Stomach (tissue), 9 donors: ENCODE data around the gene OR4K17. TPM values are rescaled to one million over a fixed set of nuclear protein-coding genes. Genes with fewer than 3 reads are reported as not detected.

Source experiments
- DNase-seq, 2 donors: peaks; one replicate each; pipeline versions ENCODE4 v3.0.0 to v3.0.0-alpha.2; 2013 to 2019
- H3K27ac ChIP-seq, 5 donors: fragments of 200-600 bp in 4 of 5; sonication (generic) in 4 of 5; one replicate each; pipeline ENCODE4 v1.5.1; 2013 to 2019; ENCODE audit warnings: mild to moderate bottlenecking in 1 of 5, moderate library complexity in 1 of 5
- H3K27me3 ChIP-seq, 3 donors: fragments of 200-600 bp; sonication (generic); one replicate each; pipeline ENCODE4 v1.5.1; 2017 to 2019; ENCODE audit warnings: mixed run types in 1 of 3
- H3K36me3 ChIP-seq, 4 donors: fragments of 200-600 bp; sonication (generic); 1 replicate in 3 of 4; 2 replicates in 1 of 4; pipeline ENCODE4 v1.5.1; 2016 to 2019
- H3K4me1 ChIP-seq, 4 donors: fragments of 200-600 bp; sonication (generic); one replicate each; pipeline ENCODE4 v1.5.1; 2016 to 2019
- H3K4me3 ChIP-seq, 4 donors: fragments of 200-600 bp; sonication (generic) in 3 of 4; one replicate each; pipeline ENCODE4 v1.5.1; 2016 to 2019; ENCODE audit warnings: mild to moderate bottlenecking in 1 of 4
- H3K9me3 ChIP-seq, 4 donors: fragments of 200-600 bp; sonication (generic); one replicate each; pipeline ENCODE4 v1.5.1; 2016 to 2019
- CTCF ChIP-seq, 7 experiments: fragments of 450-650 bp in 4 of 7; fragments of 200-600 bp in 3 of 7; sonication (generic) in 3 of 7; IDR thresholded peaks; one replicate each; pipeline ENCODE4 v1.5.1; 2016 to 2019; ENCODE audit warnings: antibody characterized with exemption in 7 of 7, control low read depth in 2 of 7, mild to moderate bottlenecking in 1 of 7
- EP300 ChIP-seq: sonication (generic); formaldehyde crosslinking; IDR thresholded peaks from one replicate; pipeline ENCODE4 v1.6.1; 2017; ENCODE audit warnings: antibody characterized with exemption
- POLR2A ChIP-seq, 4 donors: fragments of 450-650 bp; IDR thresholded peaks; one replicate each; pipeline ENCODE4 v1.6.1; 2016; ENCODE audit warnings: antibody characterized with exemption in 4 of 4, control low read depth in 2 of 4, mild to moderate bottlenecking in 1 of 4, moderate library complexity in 1 of 4
- POLR2AphosphoS5 ChIP-seq, 3 donors: sonication (generic); formaldehyde crosslinking; IDR thresholded peaks; one replicate each; pipeline ENCODE4 v1.6.1; 2016; ENCODE audit warnings: antibody characterized with exemption in 3 of 3
- WGBS, 5 donors: extraction: QIAGEN DNeasy Blood & Tissue Kit in 3 of 5; methylation state at CpG; one replicate each; pipeline versions ENCODE4 v1.1.5 to v1.1.7; 2013 to 2018; 5-methylcytosine and 5-hydroxymethylcytosine counted together
- intact Hi-C: fragments of 100-400 bp; cut with DNase I; formaldehyde crosslinking; loops from one replicate; pipeline ENCODE4 v1.15.1; 2023; ENCODE audit warnings: low total_unique reads
- polyA plus RNA-seq, 3 donors: library from polyadenylated mRNA; stranded (reverse); fragments of 200-250 nt; gene quantifications; one replicate each; pipeline ENCODE4 v1.2.3, GENCODE V29; 2013
- total RNA-seq, 5 donors: library from RNA; depleted of rRNA; stranded (reverse); fragments of >200 nt; gene quantifications; one replicate each; pipeline versions ENCODE4 v1.1.0 to v1.2.3, GENCODE V29; 2014 to 2016
- donor health status: healthy with polysubstance abuse.
- donor health status: Bipolar disorder and iron deficiency.
- donor health status: healthy.

OR4K17 gene
- total and polyA plus RNA-seq, 8 donors, result not detected

- intact Hi-C loops, result no loop called here
- Histone ChIP-seq H3K27me3 (no peaks in the 10 kb centered on the region), H3K4me3 (no peak overlapping the region), H3K36me3 (no peaks in the 10 kb centered on the region), H3K27ac (no peak overlapping the region), H3K9me3 (peaks cover 3 to 44% (median 25%) of the 10 kb centered on the region in 4 donors), H3K4me1 (no peaks in the 10 kb centered on the region)
- no peak for DNase-seq
- 29 to 47% (median 41%) methylated on average over 1 of the region's 1 CpG for WGBS, 5 donors
- no peak for TF ChIP-seq EP300
- no peak for TF ChIP-seq POLR2A (IDR thresholded peaks at IDR 0.05)
- no peak for TF ChIP-seq CTCF (IDR thresholded peaks at IDR 0.05)
- no peak for TF ChIP-seq POLR2AphosphoS5 (IDR thresholded peaks at IDR 0.05)
Observed at GRCh38 chr14:20116748-20117147, 6.2 kb downstream of the OR4K17 start.

GRCh38 chr14:20118795-20119194 is 8.3 kb downstream of the OR4K17 start:
- no peaks in the 10 kb centered on the region for H3K4me1 ChIP-seq
- H3K9me3 ChIP-seq, result peaks cover 3 to 44% (median 25%) of the 10 kb centered on the region in 4 donors
- no peaks in the 10 kb centered on the region for H3K36me3 ChIP-seq
- no peak overlapping the region for H3K4me3 ChIP-seq
- DNase-seq, result no peak
- 71 to 82% (median 78%) methylated on average over 5 of the region's 5 CpGs for WGBS, 5 donors
- no peak overlapping the region for H3K27ac ChIP-seq
- no peaks in the 10 kb centered on the region for H3K27me3 ChIP-seq
- intact Hi-C loops, result no loop called here
- no peak for TF ChIP-seq CTCF (IDR thresholded peaks at IDR 0.05)

- Histone ChIP-seq H3K27me3 (no peaks in the 10 kb centered on the region), H3K4me3 (no peak within 1 kb of the TSS), H3K27ac (no peak within 1 kb of the TSS), H3K9me3 (no peaks in the 10 kb centered on the region), H3K4me1 (no peaks in the 10 kb centered on the region), H3K36me3 (no peaks in the 10 kb centered on the region)
- 72 to 85% (median 78%) methylated on average over 2 of the region's 2 CpGs for WGBS, 5 donors
- intact Hi-C loops, result no loop called here
- DNase-seq, result no peak
- no peak for TF ChIP-seq POLR2A (IDR thresholded peaks at IDR 0.05)
- no peak for TF ChIP-seq CTCF (IDR thresholded peaks at IDR 0.05)
- no peak for TF ChIP-seq EP300
- TF ChIP-seq POLR2AphosphoS5 (IDR thresholded peaks at IDR 0.05), result no peak
Observed at GRCh38 chr14:20138520-20138919, 28.0 kb downstream of the OR4K17 start, which contains the start of gene OR4N5. TSS of gene OR4N5 (plus strand) at chr14:20138820. CDS start at chr14:20143736, 4,916 bp downstream.

- H3K4me3 ChIP-seq, result no peak overlapping the region
- no peak for TF ChIP-seq CTCF (IDR thresholded peaks at IDR 0.05)
- TF ChIP-seq POLR2AphosphoS5 (IDR thresholded peaks at IDR 0.05), result no peak
- TF ChIP-seq EP300, result no peak
- TF ChIP-seq POLR2A (IDR thresholded peaks at IDR 0.05), result no peak
- H3K27me3 ChIP-seq, result no peaks in the 10 kb centered on the region
- no peaks in the 10 kb centered on the region for H3K4me1 ChIP-seq
- H3K36me3 ChIP-seq, result no peaks in the 10 kb centered on the region
- intact Hi-C loops, result no loop called here
- H3K9me3 ChIP-seq, result no peaks in the 10 kb centered on the region
- DNase-seq, result no peak
- H3K27ac ChIP-seq, result no peak overlapping the region
- 30 to 40% (median 32%) methylated on average over 7 of the region's 7 CpGs for WGBS, 5 donors
Observed at GRCh38 chr14:20143911-20144310, 33.4 kb downstream of the OR4K17 start.
